ENCODE results near the gene SVEP1.
"Not testable (repeated sequence)": the region's sequence is repeated elsewhere in the genome, so short reads cannot be mapped to it uniquely, and the experiment has no call there.

Gene SVEP1

DNA sequence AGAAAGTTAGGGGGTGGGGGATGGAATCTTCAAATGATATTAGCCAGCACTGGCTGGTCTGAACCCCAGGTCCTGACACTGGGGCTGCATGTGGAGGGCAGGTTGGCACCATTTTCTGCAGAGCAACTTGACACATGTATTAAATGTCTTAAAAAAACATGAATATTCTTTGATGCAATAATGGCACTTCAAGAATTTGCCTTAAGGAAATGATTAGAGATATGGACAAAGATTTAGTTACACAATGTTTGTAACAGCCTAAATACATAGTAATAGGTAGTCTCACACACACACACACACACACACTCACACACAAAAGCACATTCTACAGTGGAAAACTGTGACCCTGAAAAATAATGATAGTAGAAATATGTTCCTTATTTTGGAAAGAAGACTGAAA is 3.6 kb downstream of the SVEP1 start:
- no peak for DNase-seq

DNA sequence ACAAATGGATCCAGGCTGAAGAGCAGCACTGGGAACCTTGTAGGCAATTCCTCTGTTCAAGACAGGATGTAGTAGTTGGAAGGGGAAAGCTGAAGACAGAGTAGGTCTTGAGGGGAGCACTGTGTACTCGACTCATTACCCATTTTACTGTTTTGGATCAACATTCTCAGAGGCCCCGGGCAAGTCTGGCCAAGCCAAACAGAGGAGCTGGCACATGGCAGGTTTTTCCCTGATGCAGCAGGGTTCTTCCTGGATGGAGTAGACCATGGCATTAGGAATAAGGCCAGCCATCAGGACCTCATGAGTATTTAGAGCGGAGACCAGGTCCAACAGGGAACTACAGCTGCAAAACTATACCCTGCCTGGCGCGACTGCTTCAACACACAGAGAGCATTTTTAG is 4.4 kb downstream of the SVEP1 start:
- DNase-seq, result peak; percentile 48 to 89

DNA sequence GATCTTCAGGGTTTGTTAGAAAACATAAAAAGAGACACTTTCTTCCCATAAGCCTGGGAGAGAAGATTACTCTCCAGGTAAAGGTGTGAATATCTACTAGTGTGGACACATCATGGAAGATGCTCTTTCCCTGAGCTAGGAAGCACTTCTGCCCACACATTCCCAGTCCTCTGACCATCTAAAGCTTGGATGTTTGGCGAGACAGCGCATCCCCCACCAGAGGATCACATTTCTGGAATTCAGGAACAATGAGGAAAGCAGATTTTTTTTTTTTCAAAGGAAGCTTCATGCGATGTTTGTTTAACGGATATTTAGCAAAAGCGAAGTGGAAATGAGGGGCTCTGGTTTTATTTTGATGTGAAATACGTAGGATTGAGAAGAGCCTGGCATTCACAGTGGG is 6.2 kb downstream of the SVEP1 start:
- no peak for DNase-seq

DNA sequence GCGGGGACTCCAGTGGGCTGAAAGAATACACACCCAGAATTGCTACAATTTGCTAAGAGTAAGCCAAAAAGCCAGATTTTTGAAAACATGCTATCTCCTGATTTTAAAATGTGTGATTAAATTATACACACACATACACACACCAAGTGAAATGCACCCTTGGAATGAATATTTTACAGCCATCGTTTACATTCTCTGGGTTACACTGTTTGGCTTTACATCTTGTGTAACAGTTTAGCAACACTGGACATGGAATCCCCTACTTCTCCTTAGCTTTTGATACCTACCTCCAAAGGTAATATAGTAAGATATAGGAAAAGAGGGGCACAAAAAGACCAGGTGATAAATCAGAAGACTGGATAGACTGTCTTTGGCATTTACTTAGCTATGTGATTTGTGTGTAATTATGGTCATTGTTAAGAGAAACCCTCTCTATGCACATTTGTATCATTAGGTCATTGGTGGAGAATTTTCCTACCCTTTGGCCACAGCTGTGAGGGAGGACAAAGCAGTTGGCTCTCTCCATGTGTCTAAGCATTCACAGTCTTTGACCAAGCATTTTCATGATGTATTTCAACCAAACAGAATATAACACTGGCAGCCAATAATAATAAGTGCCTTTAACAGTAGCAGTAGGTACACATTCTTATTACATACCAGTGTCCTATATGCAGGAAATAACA is 7.6 kb downstream of the SVEP1 start:
- no peak for DNase-seq

DNA sequence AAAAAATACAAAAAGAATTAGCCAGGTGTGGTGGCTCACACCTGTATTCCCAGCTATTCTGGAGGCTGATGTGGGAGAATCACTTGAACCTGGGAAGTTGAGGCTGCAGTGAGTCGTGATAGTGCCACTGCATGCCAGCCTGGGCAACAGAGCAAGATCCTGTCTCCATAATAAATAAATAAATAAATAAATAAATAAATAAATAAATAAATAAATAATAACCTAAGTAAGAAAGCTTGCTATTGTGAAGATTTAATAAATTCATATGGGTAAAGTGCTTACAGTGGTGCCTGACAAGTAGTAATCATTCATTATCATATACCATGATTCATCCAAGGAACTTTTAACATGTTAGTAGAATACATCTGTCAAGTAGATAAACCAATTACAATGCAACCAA is 13.4 kb downstream of the SVEP1 start:
- DNase-seq, result no peak

DNA sequence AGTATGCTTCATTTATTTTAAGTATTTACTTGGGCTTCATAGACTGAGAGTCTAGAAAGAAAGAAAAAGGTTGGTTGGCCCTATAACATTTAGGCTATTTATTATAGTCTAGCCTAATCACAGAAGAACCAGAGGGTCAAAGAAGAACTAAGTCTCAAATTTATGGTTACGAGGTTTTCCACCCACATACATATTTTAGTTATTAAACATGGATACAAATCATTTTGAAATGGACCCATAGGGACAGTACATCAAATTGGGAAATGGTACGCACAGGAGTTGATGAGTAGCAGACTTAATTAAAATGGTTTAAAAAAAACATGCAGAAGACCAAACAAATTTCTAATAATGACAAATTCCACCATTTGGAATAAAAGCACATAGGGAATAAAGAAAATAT is 17.7 kb downstream of the SVEP1 start:
- DNase-seq, result no peak

DNA sequence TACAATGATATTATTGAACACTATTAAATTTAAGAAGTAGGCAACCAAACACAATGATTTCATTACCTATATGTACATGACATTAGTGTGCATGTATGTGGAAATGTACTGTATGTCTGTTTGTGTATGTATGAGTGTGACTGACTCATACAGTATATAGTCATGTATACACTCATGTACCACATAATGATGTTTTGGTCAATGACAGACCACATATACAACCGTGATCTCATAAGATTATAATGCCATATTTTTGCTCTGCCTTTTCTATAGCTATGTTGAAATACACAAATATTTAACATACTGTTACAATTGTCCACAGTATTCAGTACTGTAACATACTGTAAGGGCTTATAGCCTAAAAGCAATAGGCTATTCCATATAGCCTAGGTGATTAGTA is 19.7 kb downstream of the SVEP1 start:
- DNase-seq, result no peak

DNA sequence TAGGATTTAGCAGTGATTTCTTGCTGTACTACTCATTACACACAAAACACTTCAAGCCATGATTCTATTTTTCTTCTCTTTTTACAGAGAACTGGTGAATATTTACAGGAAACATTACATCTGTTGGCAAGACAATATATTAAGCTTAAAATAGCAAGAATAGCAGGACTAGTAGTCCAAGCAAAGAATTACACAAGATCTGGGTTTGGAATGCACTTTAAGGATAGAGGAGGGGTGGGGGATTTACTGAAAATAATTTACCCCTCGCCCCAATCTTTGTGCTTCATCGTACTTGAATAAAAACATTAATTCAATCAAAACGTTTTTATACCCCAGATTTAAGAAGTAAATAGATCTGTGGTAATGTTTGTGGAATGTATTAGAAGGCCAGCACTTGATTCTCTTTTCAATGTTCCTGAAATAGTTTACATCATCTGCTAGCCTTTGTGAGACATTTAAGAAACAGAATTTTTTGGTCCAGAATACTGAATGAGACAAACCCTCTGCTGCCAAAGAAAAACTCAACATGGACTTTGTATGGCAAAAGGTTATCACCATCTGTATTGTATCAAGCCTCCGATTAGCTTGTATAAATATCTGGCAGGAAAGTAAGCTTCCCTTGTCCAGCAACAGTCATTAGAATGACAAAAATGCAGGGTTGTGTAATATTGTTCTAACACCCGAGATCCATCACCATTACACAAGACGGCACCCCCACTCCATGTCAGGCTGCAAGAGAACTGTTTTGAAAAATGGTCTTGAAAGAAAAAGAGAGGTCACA is 23.8 kb downstream of the SVEP1 start:
- DNase-seq, result no peak

DNA sequence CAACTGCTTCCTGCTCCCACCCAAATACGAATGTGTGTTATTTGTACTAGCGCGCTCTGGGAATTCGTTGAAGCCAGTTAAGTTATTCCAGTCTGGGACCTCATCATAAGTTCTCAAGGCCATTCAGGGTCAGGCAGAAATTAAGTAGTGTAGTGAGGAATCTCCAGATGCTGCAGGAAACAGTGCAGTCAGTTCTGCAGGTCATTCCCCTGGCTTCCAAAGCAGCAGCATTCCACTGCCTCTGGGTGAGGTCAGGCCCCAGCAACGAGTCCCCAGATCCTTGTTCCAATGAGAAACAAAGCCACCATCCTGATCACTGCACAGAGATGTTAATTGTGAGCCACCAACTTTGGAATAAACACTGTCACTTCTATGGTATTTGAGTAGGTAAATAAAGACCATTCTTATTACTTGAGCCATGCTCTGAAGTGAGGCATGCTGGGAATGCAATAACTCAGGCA is 33.1 kb downstream of the SVEP1 start:
- no peak for DNase-seq

DNA sequence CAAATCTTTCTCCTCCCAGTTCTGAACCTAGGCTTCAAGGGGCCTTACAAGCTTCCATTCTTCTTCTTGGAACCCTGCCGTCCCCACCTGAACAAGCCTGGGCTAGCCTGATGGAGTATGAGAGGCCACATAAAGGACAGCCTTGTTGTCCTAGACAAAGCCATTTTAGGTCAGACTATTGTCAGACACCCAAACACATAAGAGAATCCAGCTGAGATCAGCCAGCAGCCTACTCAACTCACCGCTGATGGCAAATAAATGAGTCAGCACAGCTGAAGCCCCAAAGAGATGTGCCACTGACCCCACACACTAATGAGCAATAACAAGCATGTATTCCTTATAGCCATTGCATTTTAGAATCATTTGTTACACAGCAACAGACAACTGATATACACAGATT is 33.8 kb downstream of the SVEP1 start:
- DNase-seq, result no peak

DNA sequence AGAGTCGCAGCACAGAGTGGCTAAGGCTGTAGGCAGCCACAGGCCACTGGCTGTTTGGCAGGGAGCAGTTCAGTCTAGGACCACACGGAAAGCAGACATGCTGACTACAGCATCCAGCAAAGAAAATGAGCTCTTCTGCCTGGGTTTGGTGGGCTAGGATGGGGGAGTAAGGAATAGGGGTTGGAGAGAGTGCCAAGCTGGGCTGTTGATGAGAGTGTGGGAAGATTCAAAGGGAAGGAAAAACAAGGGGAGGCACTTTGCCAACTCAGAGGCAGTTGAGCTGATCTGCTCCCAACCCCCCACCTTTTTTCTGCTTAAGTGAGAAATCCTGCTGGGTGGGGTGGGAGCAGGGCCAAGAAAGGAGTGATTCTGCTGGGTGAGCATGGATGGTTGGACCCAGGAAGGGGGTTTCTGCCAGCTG is 35.9 kb downstream of the SVEP1 start:
- DNase-seq, result no peak

DNA sequence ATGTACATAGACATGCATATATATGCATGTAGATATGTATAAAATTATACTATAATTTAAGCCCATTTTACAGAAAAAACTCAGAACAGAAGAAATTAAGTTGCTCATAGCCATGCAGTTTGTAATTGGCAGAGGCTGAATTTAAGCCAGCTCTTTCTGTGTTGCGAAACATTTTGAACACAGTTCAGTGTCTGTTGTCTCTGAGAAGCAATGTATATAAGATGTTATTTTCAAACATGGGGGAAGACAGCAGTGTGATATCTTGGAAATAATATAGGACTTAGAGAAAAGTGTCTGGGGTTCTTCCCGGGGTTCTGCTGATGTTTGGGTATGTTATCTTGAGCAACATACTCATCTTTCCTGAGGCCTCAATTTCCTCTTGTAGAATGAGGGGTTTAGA is 37.6 kb downstream of the SVEP1 start:
- no peak for DNase-seq

DNA sequence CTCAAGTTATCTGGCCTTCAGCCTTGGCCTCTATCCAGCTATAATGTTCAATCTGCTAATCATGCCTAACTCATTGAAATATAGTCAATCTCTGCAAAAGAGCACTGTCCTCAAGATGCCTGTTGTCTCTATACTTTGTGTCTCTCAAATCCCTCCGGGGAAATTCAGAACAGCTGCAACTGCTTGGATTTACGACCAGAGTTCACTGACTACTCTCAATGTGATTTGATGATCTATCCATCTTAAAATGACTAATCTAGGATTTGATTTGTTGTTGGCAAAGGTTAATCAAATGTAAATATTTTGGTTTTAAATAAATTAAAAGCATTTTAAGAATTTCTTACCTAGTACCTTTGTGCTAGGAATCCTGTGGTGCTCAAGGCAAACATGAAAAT is 40.9 kb downstream of the SVEP1 start:
- no peak for DNase-seq

DNA sequence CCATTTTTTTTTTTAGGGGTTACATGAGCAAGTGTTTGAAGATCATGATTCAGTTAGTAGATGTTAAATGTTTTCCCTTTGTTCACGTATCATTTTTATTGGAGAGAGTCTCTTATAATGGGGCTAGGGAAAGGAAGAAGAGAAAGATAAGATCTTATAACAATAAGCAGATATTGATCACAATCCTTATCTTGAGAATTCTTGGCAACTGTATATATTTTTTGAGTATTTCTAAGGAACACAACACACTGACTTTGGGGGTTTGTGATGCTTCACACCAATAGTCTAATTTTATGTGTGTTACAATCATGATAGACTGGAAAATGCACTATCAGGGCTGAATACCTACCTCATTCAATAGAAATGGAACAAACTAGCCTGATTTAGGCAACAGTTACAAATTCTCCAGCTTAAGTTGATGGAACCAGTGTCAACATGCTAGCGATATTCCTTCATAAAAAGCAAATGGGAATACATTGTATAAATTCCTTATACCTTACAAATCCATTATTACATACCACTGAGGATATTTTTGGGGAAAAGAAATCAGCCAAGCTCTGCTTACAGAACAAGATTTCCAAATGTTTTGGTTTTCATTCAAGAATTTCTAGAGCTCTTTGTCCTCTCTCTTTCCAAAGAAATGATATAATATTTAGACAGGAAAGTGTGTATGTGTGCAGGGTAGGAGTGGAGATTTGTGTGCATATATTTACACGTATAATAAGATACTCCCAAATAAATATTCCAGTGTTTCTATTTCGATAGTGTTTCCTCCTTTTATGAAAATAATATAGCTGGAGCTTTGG is 41.5 kb downstream of the SVEP1 start:
- no peak for DNase-seq

DNA sequence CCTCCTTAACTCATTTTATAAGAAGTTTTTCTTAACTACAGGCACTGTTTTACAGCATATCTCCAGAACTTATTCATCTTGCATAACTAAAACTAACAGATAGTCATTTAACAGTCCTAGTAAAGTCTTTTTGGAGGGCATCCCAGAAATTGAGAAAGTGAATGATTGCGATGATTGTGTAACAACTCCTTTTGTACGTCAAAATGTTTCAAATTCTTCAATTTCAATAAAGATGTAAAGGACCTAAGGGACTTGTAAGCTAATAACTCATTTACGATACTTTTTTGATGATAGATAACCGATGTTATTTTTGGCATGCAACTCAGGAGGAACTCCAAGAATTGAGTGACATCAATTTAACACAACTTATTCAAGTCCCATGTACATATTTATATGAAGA is 42.7 kb downstream of the SVEP1 start:
- DNase-seq, result no peak

DNA sequence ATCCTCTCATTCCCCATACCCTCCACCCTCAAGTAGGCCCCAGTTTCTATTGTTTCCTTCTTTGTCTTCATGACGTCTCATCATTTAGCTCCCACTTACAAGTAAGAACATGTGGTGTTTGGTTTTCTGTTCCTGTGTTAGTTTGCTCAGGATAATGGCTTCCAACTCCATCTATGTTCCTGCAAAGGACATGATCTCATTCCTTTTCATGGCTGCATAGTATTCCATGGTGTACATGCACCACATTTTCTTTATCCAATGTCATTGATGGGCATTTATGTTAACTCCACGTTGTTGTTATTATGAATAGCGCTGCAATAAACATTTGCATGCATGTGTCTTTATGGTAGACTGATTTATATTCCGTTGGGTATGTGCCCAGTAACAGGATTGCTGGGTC is 45.4 kb downstream of the SVEP1 start:
- DNase-seq, result not testable (repeated sequence)

DNA sequence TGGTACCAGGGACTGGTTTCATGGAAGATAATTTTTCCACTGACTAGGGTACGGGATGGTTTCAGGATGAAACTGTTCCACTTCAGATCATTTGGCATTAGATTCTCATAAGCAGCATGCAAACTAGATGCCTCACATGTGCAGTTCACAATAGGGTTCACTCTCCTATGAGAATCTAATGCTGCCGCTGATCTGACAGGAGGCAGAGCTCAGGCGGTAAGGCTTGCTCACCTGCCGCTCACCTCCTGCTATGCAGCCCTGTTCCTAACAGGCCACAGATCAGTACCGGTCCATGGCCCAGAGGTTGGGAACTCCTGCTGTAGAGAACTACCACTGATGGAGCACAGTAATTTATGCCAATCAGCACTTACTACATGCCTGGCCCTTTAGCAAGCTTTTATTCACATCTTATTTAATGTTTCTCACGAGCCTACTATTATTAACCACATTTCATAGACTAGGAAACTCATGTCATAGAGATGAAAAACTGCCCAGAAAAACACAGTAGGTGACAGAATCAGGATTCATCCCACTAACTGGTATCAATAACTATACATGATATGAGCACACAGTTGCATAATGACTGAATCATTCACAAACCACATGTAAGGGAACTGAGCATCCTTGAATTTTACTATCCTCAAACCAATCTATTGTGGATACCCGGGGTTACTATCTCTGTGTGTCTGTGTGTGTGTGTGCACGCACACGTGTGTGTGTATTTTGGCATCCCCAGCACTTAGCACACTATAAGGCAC is 46.5 kb downstream of the SVEP1 start:
- no peak for DNase-seq

DNA sequence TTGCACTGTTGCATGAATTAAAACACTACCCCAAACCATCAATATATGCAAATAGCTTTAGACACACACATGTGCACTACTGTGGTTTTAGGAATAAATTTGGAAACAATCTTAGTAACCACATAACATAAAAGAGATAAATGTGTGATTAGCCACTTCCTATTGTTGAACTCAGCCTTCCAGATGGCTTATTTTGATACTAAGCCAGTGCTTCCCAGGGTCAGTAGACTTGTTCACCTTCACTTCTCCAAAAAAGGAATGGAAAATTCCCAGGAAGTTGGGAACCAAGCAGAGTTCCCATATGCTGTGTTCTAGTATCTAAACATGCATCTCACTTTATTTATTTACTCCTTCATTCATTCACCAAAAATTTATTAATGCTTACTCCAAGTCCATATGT is 47.8 kb downstream of the SVEP1 start:
- peak; percentile 91 to 98 for DNase-seq

DNA sequence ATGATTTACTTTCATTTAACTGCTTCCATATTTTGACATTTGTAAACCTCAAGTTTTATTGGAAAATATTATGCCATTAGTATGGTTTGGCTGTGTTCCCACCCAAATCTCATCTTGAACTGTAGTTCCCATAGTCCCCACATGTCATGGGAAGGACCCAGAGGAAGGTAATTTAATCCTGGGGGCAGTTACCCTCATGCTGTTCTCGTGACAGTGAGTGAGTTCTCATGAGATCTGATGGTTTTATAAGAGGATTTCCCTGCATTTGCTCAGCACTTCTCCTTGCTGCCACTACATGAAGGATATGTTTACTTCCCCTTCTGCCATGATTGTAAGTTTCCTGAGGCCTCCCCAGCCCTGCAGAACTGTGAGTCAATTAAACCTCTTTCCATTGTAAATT is 48.3 kb downstream of the SVEP1 start:
- DNase-seq, result not testable (repeated sequence)

DNA sequence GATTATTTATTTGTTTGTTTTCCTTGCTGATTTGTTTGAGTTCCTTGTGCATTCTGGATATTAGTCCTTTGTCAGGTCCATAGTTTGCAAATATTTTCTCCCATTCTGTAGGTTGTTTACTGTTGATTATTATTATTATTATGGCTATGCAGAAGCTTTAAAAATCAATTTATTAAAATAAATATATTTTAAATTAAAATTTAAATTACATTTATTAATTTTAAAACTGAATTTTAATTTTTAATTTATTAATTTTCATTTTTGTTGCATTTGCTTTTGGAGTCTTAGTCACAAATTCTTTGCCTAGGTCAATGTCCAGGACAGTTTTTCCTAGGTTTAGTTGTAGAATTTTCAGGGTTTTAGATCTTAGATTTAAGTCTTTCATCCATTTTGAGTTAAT is 50.9 kb downstream of the SVEP1 start:
- DNase-seq, result no peak

DNA sequence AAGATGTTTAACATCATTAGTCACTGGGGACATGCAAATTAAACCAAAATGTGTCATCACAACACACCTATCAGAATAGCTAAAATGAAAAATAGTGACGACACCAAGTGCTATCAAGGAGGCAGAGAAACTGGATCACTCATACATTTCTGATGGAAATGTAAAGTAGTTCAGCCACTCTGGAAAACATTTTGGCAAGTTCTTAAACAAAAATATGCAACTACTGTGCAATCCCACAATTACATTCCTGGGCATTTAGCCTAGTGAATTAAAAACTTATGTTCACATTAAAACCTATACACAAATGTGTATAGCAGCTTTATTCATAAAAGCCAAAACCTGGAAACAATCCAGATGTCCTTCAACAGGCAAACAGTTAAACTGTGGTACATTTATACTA is 53.1 kb downstream of the SVEP1 start:
- no peak for DNase-seq

DNA sequence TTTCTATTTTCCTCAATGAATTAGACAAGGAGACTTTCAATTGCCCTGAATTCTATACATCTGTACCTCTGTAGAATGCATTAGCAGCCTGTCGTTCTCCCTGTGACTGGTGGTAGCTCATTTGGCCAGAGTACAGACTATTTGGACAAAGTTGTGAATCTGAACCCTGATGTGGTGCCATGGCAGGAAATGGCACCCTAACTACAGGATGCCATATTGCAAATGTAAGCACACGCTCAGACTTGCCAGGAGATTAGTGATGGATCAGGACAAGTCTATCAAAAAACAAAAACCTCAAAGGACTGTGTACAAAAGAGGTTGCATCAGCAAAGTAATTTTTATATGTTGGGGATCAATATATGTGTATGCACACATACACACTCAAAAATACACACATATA is 58.3 kb downstream of the SVEP1 start:
- DNase-seq, result no peak

DNA sequence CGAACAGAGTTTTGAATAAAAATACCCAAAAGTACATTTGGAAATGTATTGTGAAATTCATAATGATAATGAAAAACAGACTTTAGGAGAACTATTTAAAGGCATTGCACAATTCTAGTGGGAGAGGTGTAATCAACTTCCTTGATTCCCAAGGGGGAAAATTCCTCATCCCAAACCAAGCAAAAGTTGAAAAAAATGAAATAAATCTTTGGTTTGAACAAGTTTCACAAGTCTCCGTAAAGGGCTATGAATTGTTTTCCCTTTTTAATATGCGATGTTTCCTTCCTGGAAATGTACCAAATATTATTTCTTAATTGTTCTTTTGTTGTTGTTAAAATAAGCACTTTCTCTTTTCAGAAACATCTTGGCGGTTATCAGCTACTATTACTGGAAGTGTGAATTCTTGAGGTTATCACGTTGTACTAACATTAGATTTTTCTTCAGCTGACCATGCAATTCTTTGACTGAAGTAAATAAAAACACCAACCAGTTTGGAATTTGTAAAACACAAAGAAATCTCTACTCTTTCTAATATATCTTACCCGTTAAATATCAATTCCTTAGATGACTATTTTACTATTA is 59.3 kb downstream of the SVEP1 start:
- DNase-seq, result no peak
